Measurements from ENCODE around the gene CPNE2.
A peak's percentile ranks its signal among the peaks of the same experiment; 100 is the strongest.

Gene CPNE2

GRCh38 chr16:57051696-57052228 is 40.6 kb upstream of the CPNE2 start:
- in situ Hi-C loops (cut with MboI; ENCODE audit: low sequenced_read_pairs, unreplicated experiment) = no loop called here
- peak; percentile 56 for DNase-seq (ENCODE audit: low spot score)
- no peak for TF ChIP-seq CTCF (IDR thresholded peaks at IDR 0.05; ENCODE audit: borderline replicate concordance, control extremely low read depth, extremely low read depth, insufficient read depth, missing control alignments)

- in situ Hi-C loops (cut with MboI; ENCODE audit: low sequenced_read_pairs, unreplicated experiment) = no loop called here
- TF ChIP-seq CTCF (IDR thresholded peaks at IDR 0.05; ENCODE audit: borderline replicate concordance, control extremely low read depth, extremely low read depth, insufficient read depth, missing control alignments) = no peak
- no peak for DNase-seq (ENCODE audit: low spot score)
Observed at GRCh38 chr16:57053206-57053605, 39.2 kb upstream of the CPNE2 start.

DNA sequence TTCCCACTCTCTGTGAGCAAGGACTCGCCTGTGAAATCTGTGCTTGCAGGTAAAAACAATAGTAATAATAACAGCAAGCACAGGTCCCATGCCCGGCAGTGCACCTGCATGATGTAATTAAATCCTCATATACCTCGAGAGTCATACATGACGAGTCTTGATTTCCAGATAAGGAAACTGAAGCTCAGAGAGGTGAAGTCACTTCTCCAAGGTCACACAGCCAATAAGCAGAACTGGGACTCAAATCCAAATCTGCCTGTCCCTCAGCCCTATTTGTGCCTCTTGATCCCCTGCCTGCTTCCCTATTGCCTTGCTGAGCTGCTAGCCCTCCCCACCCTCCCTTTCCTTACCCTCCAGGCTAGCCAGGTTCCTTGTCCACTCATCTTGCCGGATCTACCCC is 38.0 kb upstream of the CPNE2 start:
- in situ Hi-C loops (cut with MboI; ENCODE audit: low sequenced_read_pairs, unreplicated experiment) = no loop called here
- no peak for DNase-seq (ENCODE audit: low spot score)
- no peak for TF ChIP-seq CTCF (IDR thresholded peaks at IDR 0.05; ENCODE audit: borderline replicate concordance, control extremely low read depth, extremely low read depth, insufficient read depth, missing control alignments)

DNA sequence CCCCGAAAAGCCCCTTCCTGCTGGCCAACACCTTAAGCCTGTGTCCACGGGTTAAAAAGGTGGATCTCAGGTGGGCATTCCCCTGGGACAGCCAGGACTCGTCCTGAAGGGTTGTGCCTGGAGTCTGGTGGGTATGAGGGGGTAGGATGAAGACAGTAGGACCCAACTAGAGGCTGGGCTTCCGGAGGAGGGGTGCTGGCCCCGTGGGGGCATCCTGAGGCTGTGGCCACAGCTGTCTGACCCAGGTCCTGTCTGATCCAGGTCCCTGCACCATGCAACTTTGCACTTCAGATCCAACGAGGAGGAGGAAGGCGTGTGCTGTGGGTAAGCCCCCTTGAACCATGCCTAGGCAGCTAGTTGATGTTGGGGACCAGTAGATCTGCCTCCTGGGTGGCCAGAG is 37.6 kb upstream of the CPNE2 start:
- TF ChIP-seq CTCF (IDR thresholded peaks at IDR 0.05; ENCODE audit: borderline replicate concordance, control extremely low read depth, extremely low read depth, insufficient read depth, missing control alignments) = no peak
- no peak for DNase-seq (ENCODE audit: low spot score)
- in situ Hi-C loops (cut with MboI; ENCODE audit: low sequenced_read_pairs, unreplicated experiment) = no loop called here

DNA sequence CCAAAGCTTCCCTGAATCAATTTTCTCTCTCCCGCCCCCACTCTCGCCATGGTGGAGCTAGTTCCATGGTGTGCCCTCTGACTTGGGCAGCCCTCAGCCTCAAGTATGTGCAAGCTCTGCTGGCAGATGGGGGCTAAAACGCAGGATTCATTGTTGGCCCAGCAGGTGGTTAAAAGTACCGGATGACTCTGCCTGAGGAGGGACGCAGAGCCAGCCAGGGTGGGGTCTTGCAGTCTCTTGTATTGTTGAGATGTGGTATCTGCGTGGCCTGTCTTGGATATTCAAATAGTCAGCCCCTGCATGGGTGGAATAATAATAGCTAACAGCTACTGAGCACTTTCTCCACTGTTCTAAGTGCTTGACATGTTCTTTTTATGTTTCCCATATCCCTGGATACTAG is 36.7 kb upstream of the CPNE2 start:
- no peak for TF ChIP-seq CTCF (IDR thresholded peaks at IDR 0.05; ENCODE audit: borderline replicate concordance, control extremely low read depth, extremely low read depth, insufficient read depth, missing control alignments)
- in situ Hi-C loops (cut with MboI; ENCODE audit: low sequenced_read_pairs, unreplicated experiment) = no loop called here
- DNase-seq (ENCODE audit: low spot score) = no peak

DNA sequence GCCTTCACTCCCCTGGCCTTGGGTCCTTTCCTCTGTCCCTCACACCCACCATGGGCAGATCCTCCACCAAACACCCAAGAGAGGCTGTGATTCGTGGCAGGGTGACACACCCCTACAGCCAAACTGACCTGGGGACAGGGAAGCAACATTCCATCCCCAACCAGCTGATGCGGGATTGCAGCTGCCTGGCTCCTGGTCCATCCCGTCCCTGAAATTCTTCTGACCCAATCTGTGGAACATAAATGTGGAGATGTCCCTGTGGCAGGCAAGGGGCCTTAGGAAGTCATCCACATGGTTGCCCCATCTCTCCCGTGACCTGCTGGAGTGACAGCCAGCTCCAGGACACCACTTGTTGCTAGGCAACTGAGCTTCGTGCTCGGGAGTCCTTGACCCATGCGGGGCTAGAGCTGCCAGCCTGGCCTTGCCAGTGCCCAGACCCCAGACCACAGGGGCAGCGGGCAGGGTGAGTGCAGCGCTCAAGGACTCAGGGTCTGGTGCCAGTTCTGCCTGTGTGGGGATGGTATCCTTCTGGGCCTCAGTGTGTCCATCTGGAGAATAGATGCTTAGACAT is 34.0 kb upstream of the CPNE2 start:
- TF ChIP-seq CTCF (IDR thresholded peaks at IDR 0.05; ENCODE audit: borderline replicate concordance, control extremely low read depth, extremely low read depth, insufficient read depth, missing control alignments) = no peak
- DNase-seq (ENCODE audit: low spot score) = no peak
- in situ Hi-C loops (cut with MboI; ENCODE audit: low sequenced_read_pairs, unreplicated experiment) = no loop called here
